CD4-positive, alpha-beta memory T cell (primary cell): ENCODE data around the gene AGO1. TPM values are rescaled to one million over a fixed set of nuclear protein-coding genes. Genes with fewer than 3 reads are reported as not detected.

Source experiments
- CTCF ChIA-PET: fragments of 350-600 bp; sonication (Branson Sonifier 250); formaldehyde crosslinking; loops from one replicate; lab custom pipeline; 2021; ENCODE audit warnings: inconsistent platforms; ENCODE audit not compliant: partially characterized antibody; lab: Charles Lee
- POLR2A ChIA-PET: fragments of 350-600 bp; sonication (Branson Sonifier 250); formaldehyde crosslinking; loops from one replicate; lab custom pipeline; 2021; ENCODE audit not compliant: partially characterized antibody; lab: Charles Lee
- DNase-seq, 5 donors: peaks; one replicate each; pipeline versions ENCODE4 v3.0.0 to v3.0.0-alpha.2; 2020 to 2022; ENCODE audit warnings: mixed read lengths in 1 of 5
- H3K27ac ChIP-seq: one replicate; pipeline ENCODE4 v1.7.0; 2013; ENCODE audit warnings: low read depth, low read length
- H3K27me3 ChIP-seq: 2 replicates; pipeline ENCODE4 v1.7.0; 2013; ENCODE audit warnings: mild to moderate bottlenecking, low read length, moderate library complexity; ENCODE audit not compliant: insufficient read depth
- H3K36me3 ChIP-seq: 2 replicates; pipeline ENCODE4 v1.7.0; 2013; ENCODE audit warnings: mild to moderate bottlenecking, low read length, moderate library complexity; ENCODE audit not compliant: insufficient read depth
- H3K4me1 ChIP-seq: 2 replicates; pipeline ENCODE4 v1.7.0; 2013; ENCODE audit warnings: mild to moderate bottlenecking, low read length, moderate library complexity; ENCODE audit not compliant: insufficient read depth
- H3K4me3 ChIP-seq, 2 donors: one replicate each; pipeline ENCODE4 v1.7.0; 2013; ENCODE audit warnings: low read length in 2 of 2, mild to moderate bottlenecking in 1 of 2
- H3K9me3 ChIP-seq, 2 donors: one replicate each; pipeline ENCODE4 v1.7.0; 2013; ENCODE audit warnings: low read length in 2 of 2, control low read depth in 1 of 2; ENCODE audit not compliant: control insufficient read depth in 1 of 2
- H3K27ac Mint-ChIP-seq, 7 donors: one replicate each; pipeline ENCODE4 v1.8.0; 2020 to 2021; ENCODE audit warnings: mixed read lengths in 7 of 7, mild to moderate bottlenecking in 6 of 7, inconsistent platforms in 3 of 7, moderate library complexity in 3 of 7
- H3K27me3 Mint-ChIP-seq, 2 donors: one replicate each; pipeline ENCODE4 v1.8.0; 2020 to 2021; ENCODE audit warnings: mixed read lengths in 2 of 2
- H3K36me3 Mint-ChIP-seq, 2 donors: one replicate each; pipeline ENCODE4 v1.8.0; 2020 to 2021; ENCODE audit warnings: mixed read lengths in 2 of 2, inconsistent platforms in 1 of 2, mild to moderate bottlenecking in 1 of 2
- H3K4me1 Mint-ChIP-seq, 4 donors: one replicate each; pipeline ENCODE4 v1.8.0; 2020 to 2021; ENCODE audit warnings: mixed read lengths in 4 of 4, mild to moderate bottlenecking in 1 of 4
- H3K4me3 Mint-ChIP-seq, 8 donors: one replicate each; pipeline ENCODE4 v1.8.0; 2020 to 2021; ENCODE audit warnings: mixed read lengths in 8 of 8, mild to moderate bottlenecking in 7 of 8, moderate library complexity in 6 of 8, inconsistent platforms in 3 of 8
- H3K9me3 Mint-ChIP-seq, 8 donors: one replicate each; pipeline ENCODE4 v1.8.0; 2020 to 2021; ENCODE audit warnings: mixed read lengths in 8 of 8, mild to moderate bottlenecking in 5 of 8, inconsistent platforms in 3 of 8, moderate library complexity in 1 of 8
- intact Hi-C: fragments of 100-400 bp; cut with micrococcal nuclease; formaldehyde crosslinking; loops from one replicate; pipeline ENCODE4 v1.15.1; 2023
- polyA plus RNA-seq, 2 donors: library from polyadenylated mRNA; unstranded; fragments of 300-500 nt; fragmentation: Illumina TruSeq; gene quantifications; one replicate each; pipeline ENCODE4 v1.2.3, GENCODE V29; 2021
- total RNA-seq, 2 experiments: library from RNA; stranded (reverse); gene quantifications; one replicate each; pipeline ENCODE4 v1.2.3, GENCODE V29; 2021

AGO1 gene
- total and polyA plus RNA-seq, 4 experiments from 2014 or later, result 7.4 to 27.3 (median 17.8) TPM

DNA sequence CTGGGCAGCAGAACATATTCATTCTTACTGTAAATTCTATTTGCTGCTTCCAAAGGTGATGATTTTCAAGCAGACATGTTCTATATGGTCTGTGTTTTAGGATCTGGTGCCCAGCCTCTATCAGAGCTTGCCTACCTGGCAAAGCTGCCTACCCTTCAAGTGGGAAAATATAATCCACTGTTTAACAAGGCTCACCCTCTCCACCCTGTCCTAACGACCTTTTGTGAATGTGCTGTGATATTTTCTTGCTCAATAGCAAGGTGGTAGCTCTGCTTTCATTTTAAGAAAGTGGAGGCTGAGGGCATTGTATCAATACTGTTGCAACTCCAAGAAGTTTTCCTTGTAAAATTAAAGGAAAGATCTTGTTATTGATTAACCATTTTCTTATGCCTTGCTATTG lies 26.0 kb upstream of the AGO1 start:
- Mint-ChIP-seq H3K9me3 (peaks cover 0 to 2% (median 0%) of the 10 kb centered on the region in 8 donors), H3K36me3 (peaks cover 34 to 36% of the 10 kb centered on the region in 2 donors), H3K4me1 (no peaks in the 10 kb centered on the region), H3K27me3 (no peaks in the 10 kb centered on the region), H3K4me3 (no peak overlapping the region), H3K27ac (no peak overlapping the region)
- H3K4me3 ChIP-seq, result no peak overlapping the region
- no peak overlapping the region for H3K27ac ChIP-seq
- no peaks in the 10 kb centered on the region for H3K4me1 ChIP-seq
- no peaks in the 10 kb centered on the region for H3K9me3 ChIP-seq
- intact Hi-C loops, result no loop called here
- CTCF ChIA-PET, result no interaction called here
- POLR2A ChIA-PET, result no interaction called here
- no peak for DNase-seq
- H3K36me3 ChIP-seq, result peaks cover 22% of the 10 kb centered on the region
- H3K27me3 ChIP-seq, result no peaks in the 10 kb centered on the region

GRCh38 chr1:35857830-35858229 lies 25.2 kb upstream of the AGO1 start:
- Histone ChIP-seq H3K9me3 (no peaks in the 10 kb centered on the region), H3K4me1 (no peaks in the 10 kb centered on the region), H3K36me3 (peaks cover 16% of the 10 kb centered on the region), H3K27ac (no peak overlapping the region), H3K4me3 (no peak overlapping the region), H3K27me3 (no peaks in the 10 kb centered on the region)
- no peaks in the 10 kb centered on the region for H3K27me3 Mint-ChIP-seq
- DNase-seq, result no peak
- peaks cover 28 to 30% of the 10 kb centered on the region in 2 donors for H3K36me3 Mint-ChIP-seq
- no peak overlapping the region for H3K4me3 Mint-ChIP-seq
- H3K4me1 Mint-ChIP-seq, result no peaks in the 10 kb centered on the region
- intact Hi-C loops, result no loop called here
- H3K27ac Mint-ChIP-seq, result no peak overlapping the region
- ChIA-PET CTCF (no interaction called here), POLR2A (no interaction called here)
- H3K9me3 Mint-ChIP-seq, result peaks cover 0 to 2% (median 0%) of the 10 kb centered on the region in 8 donors

DNA sequence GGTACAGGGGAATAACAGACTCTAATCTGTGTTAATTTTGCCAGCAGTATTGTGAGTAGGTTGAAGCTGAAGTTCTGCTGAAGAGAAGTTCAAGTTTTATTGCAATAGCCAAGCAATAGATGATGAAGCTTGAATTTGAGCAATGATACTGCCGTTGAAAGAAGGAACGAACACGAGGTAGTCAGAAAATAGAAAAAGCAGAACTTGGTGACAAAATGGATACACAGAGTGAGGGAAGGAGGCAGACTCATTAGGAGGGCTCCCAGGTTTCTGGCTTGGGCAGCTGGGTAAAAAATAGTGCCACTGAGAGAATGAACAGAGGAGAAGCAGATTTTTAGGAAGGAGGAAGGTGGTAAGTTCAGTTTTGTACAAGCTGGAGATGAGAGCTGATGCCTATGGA lies 22.3 kb upstream of the AGO1 start:
- Mint-ChIP-seq H3K4me1 (peaks cover 0 to 1% (median 0%) of the 10 kb centered on the region in 4 donors), H3K27me3 (no peaks in the 10 kb centered on the region), H3K36me3 (peaks cover 7% of the 10 kb centered on the region in 2 donors), H3K27ac (no peak overlapping the region), H3K4me3 (no peak overlapping the region), H3K9me3 (peaks cover 0 to 2% (median 0%) of the 10 kb centered on the region in 8 donors)
- H3K4me3 ChIP-seq, result no peak overlapping the region
- H3K4me1 ChIP-seq, result no peaks in the 10 kb centered on the region
- intact Hi-C loops, result no loop called here
- POLR2A ChIA-PET, result no interaction called here
- H3K9me3 ChIP-seq, result no peaks in the 10 kb centered on the region
- H3K27me3 ChIP-seq, result no peaks in the 10 kb centered on the region
- CTCF ChIA-PET, result interaction anchor here (1.4 kb wide), 1 partner anchor 14 kb away, joined by 4 read pairs; no protein-coding TSS in a partner anchor
- H3K27ac ChIP-seq, result no peak overlapping the region
- H3K36me3 ChIP-seq, result peaks cover 3% of the 10 kb centered on the region
- no peak for DNase-seq

DNA sequence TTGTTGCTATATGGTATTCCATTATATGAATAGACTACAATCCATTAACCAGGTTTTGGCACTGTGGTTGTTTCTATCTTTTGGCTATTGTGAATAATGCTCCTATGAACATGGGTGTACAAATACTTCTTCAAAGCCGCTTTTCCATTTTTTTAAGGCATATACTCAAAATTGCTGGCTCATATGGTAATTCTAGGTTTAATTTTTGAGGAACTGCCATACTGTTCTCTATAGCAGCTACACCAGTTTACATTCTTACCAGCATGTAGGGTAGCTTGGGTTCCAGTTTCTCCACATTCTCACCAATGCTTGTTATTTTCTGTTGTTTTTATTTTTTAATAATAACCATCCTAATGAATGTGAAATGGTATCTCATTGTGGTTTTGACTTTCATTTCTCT lies 19.9 kb upstream of the AGO1 start:
- Mint-ChIP-seq H3K9me3 (no peaks in the 10 kb centered on the region), H3K4me1 (peaks cover 0 to 1% (median 0%) of the 10 kb centered on the region in 4 donors), H3K4me3 (no peak overlapping the region), H3K27ac (no peak overlapping the region), H3K27me3 (no peaks in the 10 kb centered on the region), H3K36me3 (no peaks in the 10 kb centered on the region)
- H3K27ac ChIP-seq, result no peak overlapping the region
- intact Hi-C loops, result no loop called here
- no peaks in the 10 kb centered on the region for H3K27me3 ChIP-seq
- H3K4me1 ChIP-seq, result no peaks in the 10 kb centered on the region
- H3K36me3 ChIP-seq, result no peaks in the 10 kb centered on the region
- H3K4me3 ChIP-seq, result no peak overlapping the region
- DNase-seq, result no peak
- POLR2A ChIA-PET, result no interaction called here
- H3K9me3 ChIP-seq, result no peaks in the 10 kb centered on the region
- CTCF ChIA-PET, result interaction anchor here (1.5 kb wide), 1 partner anchor 10 kb away, joined by 4 read pairs; no protein-coding TSS in a partner anchor

DNA sequence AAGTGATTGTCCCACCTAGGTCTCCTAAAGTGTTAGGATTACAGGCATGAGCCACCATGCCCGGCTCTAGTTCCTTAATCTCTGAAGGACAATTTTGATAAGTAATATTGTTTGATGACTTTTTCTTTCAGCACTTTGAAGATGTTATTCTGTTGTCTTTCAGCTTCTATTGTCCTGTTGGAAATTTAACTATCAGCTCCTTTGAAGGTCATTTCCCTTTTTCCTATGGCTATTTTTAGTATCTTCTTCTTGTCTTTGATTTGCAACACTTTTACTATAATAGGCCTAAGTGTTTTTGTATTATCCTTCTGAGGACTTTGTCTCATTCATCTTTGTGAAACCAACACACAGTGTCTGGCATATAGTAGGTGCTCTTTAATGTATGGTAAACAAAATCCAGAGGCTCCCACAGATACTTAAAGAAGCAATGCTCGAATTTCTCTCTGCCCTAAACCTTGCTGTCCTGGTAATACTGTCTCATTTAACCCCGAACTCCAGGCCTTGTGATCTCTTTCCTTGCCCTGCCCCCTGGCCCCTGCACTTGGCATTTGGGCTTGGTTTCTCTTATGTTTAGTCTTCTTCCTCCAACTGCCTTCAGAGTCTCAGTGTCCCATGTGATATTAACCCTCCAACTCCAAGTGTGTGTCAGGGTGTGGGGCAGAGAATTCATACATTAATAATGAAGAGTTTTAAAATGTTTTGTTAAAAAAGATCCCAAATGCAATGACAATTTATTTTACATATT lies 19.0 kb upstream of the AGO1 start:
- DNase-seq, result no peak
- intact Hi-C loops, result no loop called here
- Mint-ChIP-seq H3K4me1 (peaks cover 0 to 1% (median 0%) of the 10 kb centered on the region in 4 donors), H3K27me3 (no peaks in the 10 kb centered on the region), H3K9me3 (peaks cover 0 to 1% (median 0%) of the 10 kb centered on the region in 8 donors), H3K4me3 (no peak overlapping the region), H3K27ac (no peak overlapping the region), H3K36me3 (no peaks in the 10 kb centered on the region)
- ChIA-PET CTCF (interaction anchor here (1.5 kb wide), 1 partner anchor 9 kb away, joined by 4 read pairs; no protein-coding TSS in a partner anchor), POLR2A (no interaction called here)
- Histone ChIP-seq H3K4me1 (no peaks in the 10 kb centered on the region), H3K4me3 (no peak overlapping the region), H3K27ac (no peak overlapping the region), H3K27me3 (no peaks in the 10 kb centered on the region), H3K9me3 (no peaks in the 10 kb centered on the region), H3K36me3 (no peaks in the 10 kb centered on the region)

DNA sequence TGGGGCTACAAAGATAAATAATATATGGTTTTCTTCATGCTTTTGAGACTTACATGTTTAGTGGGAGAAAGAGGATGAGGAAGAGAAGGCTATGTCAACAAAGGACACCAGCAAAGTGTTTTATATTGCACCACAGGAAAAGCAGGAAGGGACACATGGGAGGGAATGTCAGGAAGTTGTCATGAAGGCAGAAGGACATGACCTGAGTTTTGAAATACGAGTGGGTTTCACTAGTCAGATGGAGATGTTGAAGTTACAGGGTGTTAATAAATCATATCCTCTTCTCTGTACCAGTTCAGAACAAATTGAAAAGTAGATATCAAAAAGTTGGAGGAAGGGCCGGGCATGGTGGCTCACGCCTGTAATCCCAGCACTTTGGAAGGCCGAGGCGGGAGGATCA lies 18.2 kb upstream of the AGO1 start:
- no peak overlapping the region for H3K4me3 Mint-ChIP-seq
- H3K27me3 Mint-ChIP-seq, result no peaks in the 10 kb centered on the region
- POLR2A ChIA-PET, result no interaction called here
- no peak for DNase-seq
- Histone ChIP-seq H3K27ac (no peak overlapping the region), H3K4me1 (no peaks in the 10 kb centered on the region), H3K36me3 (no peaks in the 10 kb centered on the region), H3K9me3 (no peaks in the 10 kb centered on the region), H3K27me3 (no peaks in the 10 kb centered on the region), H3K4me3 (no peak overlapping the region)
- intact Hi-C loops, result no loop called here
- H3K36me3 Mint-ChIP-seq, result no peaks in the 10 kb centered on the region
- CTCF ChIA-PET, result no interaction called here
- H3K4me1 Mint-ChIP-seq, result peaks cover 0 to 1% (median 0%) of the 10 kb centered on the region in 4 donors
- H3K27ac Mint-ChIP-seq, result no peak overlapping the region
- H3K9me3 Mint-ChIP-seq, result peaks cover 0 to 1% (median 0%) of the 10 kb centered on the region in 8 donors

- peaks cover 0 to 1% (median 0%) of the 10 kb centered on the region in 8 donors for H3K9me3 Mint-ChIP-seq
- CTCF ChIA-PET, result no interaction called here
- intact Hi-C loops, result no loop called here
- POLR2A ChIA-PET, result no interaction called here
- Histone ChIP-seq H3K4me1 (no peaks in the 10 kb centered on the region), H3K9me3 (no peaks in the 10 kb centered on the region), H3K27me3 (no peaks in the 10 kb centered on the region), H3K36me3 (no peaks in the 10 kb centered on the region), H3K4me3 (no peak overlapping the region), H3K27ac (no peak overlapping the region)
- H3K27me3 Mint-ChIP-seq, result peaks cover 0 to 1% of the 10 kb centered on the region in 2 donors
- no peaks in the 10 kb centered on the region for H3K36me3 Mint-ChIP-seq
- DNase-seq, result no peak
- H3K4me1 Mint-ChIP-seq, result peaks cover 0 to 1% (median 0%) of the 10 kb centered on the region in 4 donors
- H3K4me3 Mint-ChIP-seq, result no peak overlapping the region
- no peak overlapping the region for H3K27ac Mint-ChIP-seq
Measured at GRCh38 chr1:35866991-35867390, 16.0 kb upstream of the AGO1 start.
